PFSK-1 (cell line): Measurements from ENCODE around the gene EPN1.

Experiments
- FOXP2 ChIP-seq: optimal IDR thresholded peaks from 2 replicates; pipeline ENCODE3; 2011; ENCODE audit warnings: borderline replicate concordance, control low read depth, inconsistent platforms; ENCODE audit not compliant: insufficient read depth; ENCODE audit errors: extremely low read length, extremely low read depth
- POLR2AphosphoS5 ChIP-seq: IDR thresholded peaks from 2 replicates; pipeline ENCODE4 v1.6.1; 2012; ENCODE audit warnings: low read depth, mild to moderate bottlenecking, control low read depth, low read length, moderate library complexity
- SIN3A ChIP-seq: IDR thresholded peaks from 2 replicates; pipeline ENCODE4 v1.6.1; 2012; ENCODE audit warnings: mild to moderate bottlenecking, low read length, moderate library complexity, borderline replicate concordance; ENCODE audit not compliant: insufficient read depth
- TAF1 ChIP-seq: IDR thresholded peaks from 2 replicates; pipeline ENCODE4 v1.6.1; 2012; ENCODE audit warnings: low read length, control low read depth, borderline replicate concordance; ENCODE audit not compliant: insufficient read depth
- TF ChIP-seq, protein P1 (sequence below), 2 experiments: IDR thresholded peaks; 2 replicates each; pipeline versions ENCODE4 v1.6.1 to v1.8.0; 2011 to 2012; ENCODE audit warnings: low read depth in 2 of 2, low read length in 2 of 2, control low read depth in 1 of 2, inconsistent platforms in 1 of 2, mild to moderate bottlenecking in 1 of 2, moderate library complexity in 1 of 2; ENCODE audit not compliant: insufficient read depth in 1 of 2

- TF ChIP-seq TAF1 (no peak), SIN3A (no peak), POLR2AphosphoS5 (no peak), FOXP2 (no peak)
- TF ChIP-seq, protein P1, sequence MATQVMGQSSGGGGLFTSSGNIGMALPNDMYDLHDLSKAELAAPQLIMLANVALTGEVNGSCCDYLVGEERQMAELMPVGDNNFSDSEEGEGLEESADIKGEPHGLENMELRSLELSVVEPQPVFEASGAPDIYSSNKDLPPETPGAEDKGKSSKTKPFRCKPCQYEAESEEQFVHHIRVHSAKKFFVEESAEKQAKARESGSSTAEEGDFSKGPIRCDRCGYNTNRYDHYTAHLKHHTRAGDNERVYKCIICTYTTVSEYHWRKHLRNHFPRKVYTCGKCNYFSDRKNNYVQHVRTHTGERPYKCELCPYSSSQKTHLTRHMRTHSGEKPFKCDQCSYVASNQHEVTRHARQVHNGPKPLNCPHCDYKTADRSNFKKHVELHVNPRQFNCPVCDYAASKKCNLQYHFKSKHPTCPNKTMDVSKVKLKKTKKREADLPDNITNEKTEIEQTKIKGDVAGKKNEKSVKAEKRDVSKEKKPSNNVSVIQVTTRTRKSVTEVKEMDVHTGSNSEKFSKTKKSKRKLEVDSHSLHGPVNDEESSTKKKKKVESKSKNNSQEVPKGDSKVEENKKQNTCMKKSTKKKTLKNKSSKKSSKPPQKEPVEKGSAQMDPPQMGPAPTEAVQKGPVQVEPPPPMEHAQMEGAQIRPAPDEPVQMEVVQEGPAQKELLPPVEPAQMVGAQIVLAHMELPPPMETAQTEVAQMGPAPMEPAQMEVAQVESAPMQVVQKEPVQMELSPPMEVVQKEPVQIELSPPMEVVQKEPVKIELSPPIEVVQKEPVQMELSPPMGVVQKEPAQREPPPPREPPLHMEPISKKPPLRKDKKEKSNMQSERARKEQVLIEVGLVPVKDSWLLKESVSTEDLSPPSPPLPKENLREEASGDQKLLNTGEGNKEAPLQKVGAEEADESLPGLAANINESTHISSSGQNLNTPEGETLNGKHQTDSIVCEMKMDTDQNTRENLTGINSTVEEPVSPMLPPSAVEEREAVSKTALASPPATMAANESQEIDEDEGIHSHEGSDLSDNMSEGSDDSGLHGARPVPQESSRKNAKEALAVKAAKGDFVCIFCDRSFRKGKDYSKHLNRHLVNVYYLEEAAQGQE (IDR thresholded peaks at IDR 0.05; ENCODE audit: insufficient read depth in 1 of 2, low read depth in 2 of 2, low read length in 2 of 2) = no peak
Observed at GRCh38 chr19:55694656-55695491, 19.8 kb downstream of the EPN1 start.
